MM.1S (cell line): Measurements from ENCODE around the gene CEMIP2.

Source experiments
- CTCF ChIP-seq: fragments of 300-600 bp; sonication (generic); IDR thresholded peaks from 2 replicates; pipeline ENCODE4 v1.5.1; 2016; ENCODE audit warnings: antibody characterized with exemption, low read length, mixed read lengths
- EZH2 ChIP-seq: fragments of 300-600 bp; sonication (generic); optimal IDR thresholded peaks from 2 replicates; pipeline ENCODE3; 2017; ENCODE audit warnings: low read depth, mild to moderate bottlenecking, antibody characterized with exemption, low read length, mixed read lengths

DNA sequence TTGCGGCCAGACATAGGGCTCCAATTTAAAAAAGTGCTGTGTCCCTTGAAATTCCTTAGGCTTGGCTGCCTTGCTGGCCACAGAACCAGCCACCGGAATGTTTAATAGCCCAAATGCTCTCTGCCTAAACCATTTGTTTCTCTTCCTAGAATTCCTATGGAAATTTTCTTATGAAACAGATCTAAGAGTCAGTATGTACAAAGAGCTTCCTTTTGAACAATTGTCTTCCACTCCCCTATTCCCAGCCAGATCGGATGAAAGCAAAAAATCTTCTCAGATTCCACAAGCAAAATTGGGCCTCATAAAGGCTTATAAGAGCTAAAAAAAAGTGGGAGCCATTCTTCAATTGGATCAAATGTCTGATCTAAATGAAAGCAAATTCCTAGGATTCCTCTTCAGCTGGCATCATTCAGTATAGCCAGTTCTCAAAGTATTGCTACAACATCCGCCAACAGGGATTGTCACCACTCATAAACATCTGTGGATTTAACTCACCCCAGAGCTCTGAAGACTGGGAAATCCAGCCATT lies 104.3 kb downstream of the CEMIP2 start:
- TF ChIP-seq CTCF (no peak), EZH2 (no peak)
